HG02885 (cell line): ENCODE results near the gene LATS1.
A peak's percentile ranks its signal among the peaks of the same experiment; 100 is the strongest.
"Not testable (repeated sequence)": the region's sequence is repeated elsewhere in the genome, so short reads cannot be mapped to it uniquely, and the experiment has no call there.

Experiments used
- ATAC-seq: cut with Tn5 transposase; IDR thresholded peaks from one replicate; pipeline ENCODE4 v1.9.1; 2021; ENCODE audit warnings: mild to moderate bottlenecking; ENCODE audit not compliant: unreplicated experiment, poor library complexity

Gene LATS1

GRCh38 chr6:149717588-149718458 lies at the start of gene LATS1:
LATS1 (minus strand) TSS chr6:149718101; CDS start chr6:149702126, 15,975 bp downstream.
- peak; percentile 90 for ATAC-seq

GRCh38 chr6:149766156-149766769 lies 48.4 kb upstream of the LATS1 start:
- no peak for ATAC-seq

GRCh38 chr6:149763866-149764265 lies 46.0 kb upstream of the LATS1 start:
- ATAC-seq: no peak

GRCh38 chr6:149761438-149761837 lies 43.5 kb upstream of the LATS1 start:
- peak; percentile 96 for ATAC-seq

- ATAC-seq: no peak
Observed at GRCh38 chr6:149756261-149756636, 38.3 kb upstream of the LATS1 start.

DNA sequence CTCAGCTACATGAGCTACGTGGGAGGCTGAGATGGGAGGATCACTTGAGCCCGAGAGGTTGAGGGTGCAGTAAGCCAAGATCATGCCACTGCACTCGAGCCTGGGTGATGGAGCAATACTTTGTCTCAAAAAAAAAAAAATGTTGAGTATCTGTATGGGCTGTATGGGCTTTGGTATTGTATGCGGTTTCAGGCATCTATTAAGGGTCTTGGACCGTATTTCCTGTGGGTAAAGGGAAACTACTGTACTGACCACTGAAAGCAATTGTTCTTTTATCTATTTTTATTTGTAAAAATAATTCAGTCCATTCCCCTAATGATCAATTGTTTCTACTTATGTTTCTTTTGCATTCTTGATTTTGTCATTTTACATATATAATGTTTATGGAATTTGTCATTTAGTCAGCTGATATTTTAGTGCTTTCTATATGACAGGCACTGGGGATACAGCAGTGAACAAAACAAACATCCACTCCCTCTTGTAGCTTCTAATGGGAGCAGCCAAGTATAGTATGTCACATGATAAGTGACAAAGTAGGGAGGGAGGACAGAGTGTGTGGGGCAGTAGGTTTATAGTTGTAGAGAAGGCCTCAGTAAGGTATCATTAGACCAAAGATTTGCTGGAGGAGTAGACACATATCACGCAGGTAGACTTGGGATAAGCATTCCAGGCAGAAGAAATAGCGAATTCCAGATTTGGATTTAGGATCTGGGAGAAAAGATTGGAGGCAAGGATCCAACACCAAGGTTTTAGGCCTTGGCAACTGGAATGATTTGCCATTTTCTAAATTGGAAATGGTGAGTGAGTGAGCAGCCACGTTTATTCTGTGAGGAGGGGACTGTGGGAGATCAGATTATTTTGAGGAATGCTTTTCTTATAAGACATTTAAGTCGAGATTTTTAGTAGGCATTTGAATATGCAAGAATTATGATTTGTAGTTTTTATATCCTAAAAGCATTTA lies 37.7 kb upstream of the LATS1 start:
- ATAC-seq: peak; percentile 76

DNA sequence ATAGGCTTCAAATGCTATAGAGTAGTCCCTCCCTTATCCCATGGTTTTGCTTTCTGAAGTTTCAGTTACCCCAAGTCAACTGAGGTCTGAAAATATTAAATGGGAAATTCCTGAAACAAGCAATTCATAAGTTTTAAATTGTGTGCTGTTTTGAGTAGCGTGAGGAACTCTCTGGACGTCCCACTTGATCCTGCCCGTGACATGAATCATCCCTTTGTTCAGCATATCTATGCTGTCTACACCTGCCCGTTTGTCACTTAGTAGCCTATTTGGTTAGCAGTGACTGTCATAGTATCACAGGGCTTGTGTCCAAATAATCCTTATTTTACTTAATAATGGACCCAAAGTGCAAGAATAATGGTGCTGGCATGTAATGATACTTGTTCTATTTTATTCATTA lies 36.6 kb upstream of the LATS1 start:
- ATAC-seq: no peak

DNA sequence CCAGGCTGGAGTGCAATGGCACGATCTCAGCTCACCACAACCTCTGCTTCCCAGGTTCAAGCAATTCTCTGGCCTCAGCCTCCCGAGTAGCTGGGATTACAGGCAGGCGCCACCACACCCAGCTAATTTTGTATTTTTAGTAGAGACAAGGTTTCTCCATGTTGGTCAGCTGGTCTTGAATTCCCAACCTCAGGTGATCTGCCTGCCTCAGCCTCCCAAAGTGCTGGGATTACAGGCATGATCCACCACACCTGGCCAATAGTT lies 35.4 kb upstream of the LATS1 start:
- ATAC-seq: not testable (repeated sequence)

DNA sequence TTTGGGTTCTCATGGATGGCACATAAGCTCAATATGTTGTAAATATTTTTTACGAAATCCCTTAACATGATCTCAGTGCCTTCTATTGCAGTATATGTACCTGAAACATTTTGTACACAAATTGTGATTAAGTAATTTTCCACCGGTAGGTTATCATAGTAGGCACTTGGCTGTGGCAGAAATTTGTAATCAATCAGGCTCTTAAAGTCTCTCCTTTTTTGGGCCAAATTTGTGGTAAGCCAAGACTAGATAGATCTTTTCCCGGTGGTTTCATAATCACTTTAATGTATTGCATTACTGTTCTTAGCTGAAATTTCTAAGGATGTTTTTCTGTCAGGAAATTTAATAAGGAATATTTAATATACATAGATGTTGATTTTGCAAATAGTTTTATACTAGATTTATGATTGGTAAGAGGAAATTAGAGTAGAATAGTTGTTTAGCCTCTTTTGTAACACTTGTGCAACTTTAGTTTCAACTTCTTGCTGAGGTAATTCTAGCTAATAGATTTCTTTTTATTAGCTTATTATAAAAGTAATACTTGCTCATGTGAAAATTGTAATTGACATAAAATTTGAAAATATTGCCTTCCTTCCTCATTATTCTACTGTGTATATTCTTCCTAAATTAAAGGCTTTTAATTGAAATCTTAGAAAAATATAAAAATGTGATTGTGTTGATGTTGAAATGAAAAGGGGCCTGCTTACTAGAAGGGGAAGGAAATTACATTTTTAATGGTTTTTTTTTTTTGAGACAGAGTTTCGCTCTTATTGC lies 34.9 kb upstream of the LATS1 start:
- no peak for ATAC-seq

DNA sequence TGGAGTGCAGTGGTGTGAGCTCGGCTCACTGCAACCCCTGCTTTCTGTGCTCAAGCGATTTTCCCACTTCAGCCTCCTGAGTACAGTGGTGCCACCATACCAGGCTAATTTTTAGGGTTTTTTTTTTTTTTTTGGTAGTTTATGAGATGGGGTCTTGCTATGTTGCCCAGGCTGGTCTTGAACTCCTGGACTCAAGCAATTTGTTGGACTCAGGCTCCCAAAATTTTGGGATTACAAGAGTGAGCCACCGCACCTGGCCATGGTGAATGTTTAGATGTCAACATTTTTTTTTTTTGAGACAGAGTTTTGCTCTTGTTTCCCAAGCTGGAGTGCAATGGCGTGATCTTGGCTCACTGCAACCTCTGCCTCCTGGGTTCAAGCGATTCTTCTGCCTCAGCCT lies 34.0 kb upstream of the LATS1 start:
- not testable (repeated sequence) for ATAC-seq

DNA sequence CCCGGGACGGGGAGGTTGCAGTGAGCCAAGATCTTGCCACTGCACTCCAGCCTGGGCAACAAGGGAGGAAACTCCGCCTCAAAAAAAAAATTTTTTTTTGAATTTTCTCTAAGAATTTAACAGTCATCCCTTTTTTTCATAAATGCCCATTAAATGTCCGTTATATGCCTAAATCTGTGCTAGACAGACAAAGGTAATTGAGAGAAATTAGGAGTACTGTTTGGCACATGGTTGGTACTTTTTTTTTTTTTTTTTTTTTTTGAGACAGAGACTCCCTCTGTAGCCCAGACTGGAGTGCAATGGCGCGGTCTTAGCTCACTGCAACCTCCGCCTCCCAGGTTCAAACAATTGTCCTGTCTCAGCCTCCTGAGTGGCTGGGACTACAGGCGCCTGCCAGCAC lies 33.3 kb upstream of the LATS1 start:
- no peak for ATAC-seq

DNA sequence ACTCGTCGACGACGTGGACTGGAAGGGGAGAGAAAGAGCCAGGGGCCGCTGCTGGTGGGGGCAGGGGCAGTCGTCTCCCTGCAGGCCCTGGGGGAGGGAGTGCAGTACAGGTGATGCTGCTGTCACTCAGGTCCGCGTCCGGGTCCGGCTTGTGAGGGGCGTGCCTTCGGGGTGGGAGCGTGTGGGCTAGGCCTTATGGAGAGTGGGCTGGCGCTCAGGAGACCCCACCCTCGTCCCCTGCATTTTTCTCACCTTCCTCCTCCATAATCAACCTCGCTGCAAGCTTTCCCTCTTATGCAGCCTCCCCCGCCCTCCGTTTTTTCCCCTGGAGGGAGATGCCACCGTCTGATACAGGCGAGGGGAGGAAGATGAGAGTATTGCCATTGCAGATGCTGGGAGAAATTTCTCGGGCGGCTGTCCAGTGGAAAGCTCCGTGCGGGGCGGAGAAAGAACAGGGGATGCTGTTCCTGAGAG lies 32.3 kb upstream of the LATS1 start:
- ATAC-seq: peak; percentile 32

- peak; percentile 87 for ATAC-seq
Observed at GRCh38 chr6:149749594-149750135, 31.8 kb upstream of the LATS1 start, which contains the start of gene PCMT1. PCMT1 (plus strand) TSS chr6:149749741; CDS start chr6:149749902, 161 bp downstream.

- ATAC-seq: peak; percentile 4
Observed at GRCh38 chr6:149749082-149749593, 31.2 kb upstream of the LATS1 start.

GRCh38 chr6:149746147-149746946 lies 28.4 kb upstream of the LATS1 start, which contains the start of gene NUP43:
NUP43 (minus strand) TSS chr6:149746529; CDS start chr6:149746495, 34 bp downstream.
- peak; percentile 68 for ATAC-seq

DNA sequence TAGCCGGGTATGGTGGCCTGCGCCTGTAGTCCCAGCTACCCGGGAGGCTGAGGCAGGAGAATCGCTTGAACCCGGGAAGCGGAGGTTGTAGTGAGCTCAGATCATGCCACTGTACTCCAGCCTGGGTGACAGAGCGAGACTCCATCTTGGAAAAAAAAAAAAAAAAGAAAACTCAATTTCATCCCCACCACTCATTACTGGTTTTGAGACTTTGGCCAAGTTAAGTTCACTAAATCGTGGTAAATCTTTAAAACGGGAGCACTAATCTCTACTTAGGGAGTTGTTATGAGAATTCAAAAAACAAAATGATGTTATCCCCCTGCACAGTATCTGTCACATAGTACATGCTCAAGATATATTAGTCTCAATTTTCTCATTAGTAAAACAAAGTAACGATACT lies 27.4 kb upstream of the LATS1 start:
- not testable (repeated sequence) for ATAC-seq

GRCh38 chr6:149734915-149735314 lies 17.0 kb upstream of the LATS1 start:
- ATAC-seq: no peak

DNA sequence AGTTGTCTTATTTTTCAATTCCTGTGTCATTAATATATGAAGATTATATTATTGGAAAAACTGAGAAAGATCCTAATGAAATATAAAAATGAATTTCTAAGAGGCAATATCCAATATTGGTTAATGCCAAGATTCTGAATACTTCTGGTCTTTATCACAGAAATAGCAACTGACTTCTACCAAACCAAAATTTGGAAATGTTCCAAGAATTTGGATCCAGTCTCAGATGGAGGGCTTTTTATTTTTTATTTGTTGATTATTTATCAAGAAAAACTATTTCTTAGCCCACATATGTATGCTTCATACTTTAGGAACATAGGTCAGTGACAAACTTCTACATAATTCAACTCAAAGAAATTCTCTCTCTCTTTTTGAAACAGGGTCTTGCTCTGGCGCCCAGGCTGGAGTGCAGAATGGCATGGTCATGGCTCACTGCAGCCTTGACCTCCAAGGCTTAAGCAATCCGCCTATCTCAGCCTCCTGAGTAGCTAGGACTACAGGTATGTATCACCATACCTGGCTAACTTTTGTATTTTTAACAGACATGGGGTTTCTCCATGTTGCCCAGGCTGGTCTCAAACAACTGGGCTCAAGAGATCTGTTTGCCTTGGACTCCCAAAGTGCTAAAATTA lies 15.3 kb upstream of the LATS1 start:
- ATAC-seq: no peak
